NCI-H774 (cell line): ENCODE measurements around the gene MTG2.

Experiments
- DNase-seq: peaks from one replicate; lab custom pipeline; 2025; lab: John Stamatoyannopoulos, UW

Gene MTG2

GRCh38 chr20:62183426-62184142, 756 bp downstream of the MTG2 start:
- DNase-seq = no peak

- DNase-seq = no peak
These were observed 3.2 kb downstream of the MTG2 start for GRCh38 chr20:62186096-62186426.

DNA sequence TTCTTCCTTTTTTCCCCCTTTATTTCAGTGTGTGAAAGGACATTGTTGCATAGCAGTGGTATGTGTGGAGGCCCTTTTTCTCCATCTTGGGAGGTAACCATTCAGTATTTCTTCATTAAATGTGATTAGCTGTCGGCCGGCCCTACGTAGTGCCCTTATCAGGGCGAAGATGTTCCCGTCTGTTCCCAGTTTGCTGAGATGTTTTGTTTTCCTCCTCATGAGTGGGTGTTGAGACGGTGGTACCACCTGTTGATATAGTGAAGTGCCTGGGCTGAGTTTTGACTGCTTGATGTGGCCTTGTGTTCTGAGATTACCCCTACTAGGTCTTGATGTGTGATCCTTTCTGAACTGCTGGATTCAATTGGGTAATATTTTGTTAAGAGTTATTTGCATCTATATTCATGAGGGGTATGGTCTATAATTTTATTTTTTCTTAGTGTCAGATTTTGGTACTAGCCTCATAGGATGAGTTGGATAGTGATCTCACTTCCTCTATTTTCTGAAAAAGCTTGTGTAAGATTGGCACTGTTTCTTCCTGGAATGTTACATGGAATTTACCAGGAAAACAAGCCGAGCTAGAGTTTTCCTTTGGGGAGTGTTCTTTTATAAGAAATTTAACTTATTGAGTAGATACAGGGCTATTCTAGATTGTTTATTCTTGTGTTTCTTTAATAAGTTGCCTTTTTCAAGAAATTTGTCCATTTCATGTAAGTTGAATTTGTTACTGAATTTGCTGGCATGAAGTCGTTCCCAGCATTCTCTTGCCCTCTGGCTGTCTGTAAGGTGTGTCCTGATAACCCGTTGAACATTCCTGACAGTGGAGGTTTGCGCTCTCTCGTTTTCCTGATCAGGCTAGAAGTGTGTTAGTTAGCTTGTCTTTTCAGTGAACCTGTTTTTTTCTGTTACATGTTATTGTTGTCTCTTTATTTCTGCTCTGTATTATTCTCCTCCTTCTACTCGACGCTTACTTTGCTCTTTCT, 4.3 kb downstream of the MTG2 start:
- DNase-seq = no peak

- DNase-seq = no peak
These were observed 8.0 kb downstream of the MTG2 start for GRCh38 chr20:62190639-62191411.

DNA sequence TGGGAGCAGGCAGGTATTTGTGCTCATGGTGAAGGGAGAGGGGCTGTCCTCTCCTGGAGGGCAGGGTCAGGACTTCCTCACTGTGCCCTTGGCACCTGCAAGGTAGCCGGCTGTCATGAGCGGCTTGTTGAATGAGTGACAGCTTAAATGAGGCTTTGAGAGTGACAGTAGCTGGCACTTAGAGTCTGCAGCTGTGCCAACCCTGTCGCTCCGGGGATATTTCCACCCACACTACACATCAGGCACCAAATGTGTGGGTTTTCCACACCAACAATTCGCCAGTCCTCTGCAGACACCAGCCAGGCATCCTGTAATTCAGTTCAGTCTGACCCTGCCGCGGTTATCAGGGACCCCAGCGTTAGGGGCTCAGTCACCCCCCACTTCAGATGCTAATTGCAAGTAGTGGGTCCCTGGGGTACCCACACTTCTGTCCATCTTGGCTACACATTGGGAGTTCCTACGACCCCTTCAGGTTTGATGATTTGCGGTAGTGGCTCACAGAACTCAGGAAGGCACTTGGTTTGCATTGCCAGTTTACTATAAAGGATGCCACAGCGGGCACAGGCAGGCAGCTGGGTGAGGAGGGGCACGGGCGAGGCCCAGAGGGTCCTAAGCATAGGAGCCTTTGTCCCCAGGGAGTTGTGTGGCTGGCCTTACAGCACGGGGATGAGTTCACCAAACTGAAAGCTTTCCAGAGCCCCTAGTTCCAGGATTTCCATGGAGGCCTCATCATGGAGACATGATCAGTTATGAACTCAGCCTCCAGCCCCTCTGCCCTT, 9.1 kb downstream of the MTG2 start:
- DNase-seq = no peak

DNA sequence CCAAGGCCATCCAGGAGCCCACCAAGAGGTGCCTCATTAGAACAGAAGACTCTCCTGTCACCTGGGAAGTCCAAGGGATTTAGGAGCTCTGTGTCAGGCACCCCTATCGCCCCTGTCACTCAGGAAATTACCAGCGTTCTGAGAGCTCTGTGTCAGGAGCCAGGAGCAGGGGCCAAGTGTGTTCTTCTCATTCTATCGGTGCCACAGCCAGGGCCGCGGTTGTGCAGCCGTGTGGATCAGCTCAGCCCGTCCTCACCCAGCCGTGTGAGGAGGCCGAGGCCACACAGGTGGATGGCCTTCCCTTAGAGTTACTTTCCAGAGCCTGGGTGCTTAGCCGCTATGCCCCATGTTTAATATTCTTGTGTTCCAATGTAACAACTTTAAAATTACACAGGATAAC, 9.8 kb downstream of the MTG2 start:
- no peak for DNase-seq

GRCh38 chr20:62193079-62194025, 10.5 kb downstream of the MTG2 start:
- no peak for DNase-seq

DNA sequence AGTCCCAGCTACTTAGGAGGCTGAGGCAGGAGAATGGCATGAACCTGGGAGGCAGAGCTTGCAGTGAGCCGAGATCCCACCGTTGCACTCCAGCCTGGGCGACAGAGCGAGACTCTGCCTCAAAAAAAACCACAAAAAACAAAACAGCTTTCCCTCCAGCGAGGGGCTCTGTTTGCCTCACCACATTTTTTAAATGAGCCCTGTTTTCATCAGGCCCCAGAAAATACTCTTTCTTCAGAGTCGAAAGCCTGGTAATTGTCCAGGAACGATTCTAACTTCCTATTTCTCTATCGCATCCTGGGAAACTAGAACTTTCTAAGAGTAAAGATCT, 12.2 kb downstream of the MTG2 start:
- no peak for DNase-seq

- DNase-seq = no peak
These were observed 12.9 kb downstream of the MTG2 start for GRCh38 chr20:62195736-62196135.

GRCh38 chr20:62196286-62196685, 13.5 kb downstream of the MTG2 start:
- DNase-seq = no peak

GRCh38 chr20:62197311-62197710, 14.5 kb downstream of the MTG2 start:
- no peak for DNase-seq

- DNase-seq = no peak
These were observed 15.0 kb downstream of the MTG2 start for GRCh38 chr20:62197801-62198200.

- DNase-seq = no peak
These were observed 15.7 kb downstream of the MTG2 start for GRCh38 chr20:62198496-62198895.

- DNase-seq = no peak
These were observed 16.1 kb downstream of the MTG2 start for GRCh38 chr20:62198931-62199330.

- no peak for DNase-seq
These were observed 17.8 kb downstream of the MTG2 start for GRCh38 chr20:62200491-62201172.

DNA sequence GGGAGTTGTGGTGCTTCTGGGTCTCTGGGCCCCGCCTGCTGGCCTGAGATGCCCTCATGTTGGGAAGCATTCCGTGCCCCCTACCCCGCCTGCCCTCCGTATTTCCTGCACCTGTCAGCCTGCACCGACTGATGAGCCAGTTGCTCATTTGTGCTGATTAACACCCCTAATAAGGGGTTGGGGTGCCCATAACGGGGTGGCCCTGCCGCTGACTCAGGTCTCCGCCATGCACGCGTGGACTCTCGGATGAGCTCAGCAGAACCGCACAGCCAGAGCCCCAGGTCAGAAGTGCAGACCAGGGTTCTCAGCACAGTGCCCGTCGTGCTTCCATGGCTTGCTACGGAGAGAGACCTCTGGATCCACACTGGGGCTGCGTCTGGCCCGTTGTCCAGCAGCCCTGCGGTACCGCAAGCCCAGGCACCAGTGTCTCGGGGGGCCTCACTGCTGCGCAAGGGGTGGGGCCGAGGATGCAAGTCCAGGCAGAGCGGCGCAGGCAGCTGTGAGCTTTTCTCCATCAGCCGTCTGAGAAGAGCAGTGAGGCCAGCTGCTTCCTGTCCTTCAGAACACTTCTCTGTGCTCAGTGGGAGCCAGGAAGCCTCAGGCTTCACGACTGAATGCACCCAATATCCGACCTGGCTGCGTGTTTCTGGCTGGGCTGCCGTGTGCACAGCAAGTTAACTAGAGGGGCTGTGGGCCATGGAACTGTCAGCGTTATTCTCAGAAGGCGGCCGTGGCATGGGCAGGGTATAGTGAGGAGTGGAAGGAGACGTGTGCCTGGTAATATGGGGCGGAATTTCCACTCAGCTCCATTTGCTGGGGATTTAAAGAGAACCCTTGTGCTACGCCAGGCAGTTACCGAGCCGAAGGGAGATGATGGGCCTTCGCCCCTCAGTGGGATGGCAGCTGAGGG, 18.6 kb downstream of the MTG2 start:
- no peak for DNase-seq

GRCh38 chr20:62202083-62202395, 19.2 kb downstream of the MTG2 start:
- DNase-seq = no peak

GRCh38 chr20:62202676-62203377, 20.0 kb downstream of the MTG2 start:
- no peak for DNase-seq
